ENCODE results near the gene TGFA. TPM values are rescaled to one million over a fixed set of nuclear protein-coding genes. Genes with fewer than 3 reads are reported as not detected.

Gene TGFA
- total and polyA plus RNA-seq, 9 donors, result 0.08 to 8.7 (median 1.2) TPM

- Histone ChIP-seq H3K9me3 (no peaks in the 10 kb centered on the region), H3K27me3 (no peaks in the 10 kb centered on the region), H3K36me3 (no peaks in the 10 kb centered on the region), H3K27ac (no peak overlapping the region), H3K4me1 (ENCODE audit: insufficient read depth) (peaks cover 1% of the 10 kb centered on the region), H3K4me3 (no peak overlapping the region)
- 83 to 90% (median 87%) methylated on average over 12 of the region's 12 CpGs for WGBS, 3 donors
- DNase-seq, result no peak
- TF ChIP-seq POLR2A (IDR thresholded peaks at IDR 0.05) (no peak), EP300 (IDR thresholded peaks at IDR 0.05) (no peak)
- TF ChIP-seq, protein P1, sequence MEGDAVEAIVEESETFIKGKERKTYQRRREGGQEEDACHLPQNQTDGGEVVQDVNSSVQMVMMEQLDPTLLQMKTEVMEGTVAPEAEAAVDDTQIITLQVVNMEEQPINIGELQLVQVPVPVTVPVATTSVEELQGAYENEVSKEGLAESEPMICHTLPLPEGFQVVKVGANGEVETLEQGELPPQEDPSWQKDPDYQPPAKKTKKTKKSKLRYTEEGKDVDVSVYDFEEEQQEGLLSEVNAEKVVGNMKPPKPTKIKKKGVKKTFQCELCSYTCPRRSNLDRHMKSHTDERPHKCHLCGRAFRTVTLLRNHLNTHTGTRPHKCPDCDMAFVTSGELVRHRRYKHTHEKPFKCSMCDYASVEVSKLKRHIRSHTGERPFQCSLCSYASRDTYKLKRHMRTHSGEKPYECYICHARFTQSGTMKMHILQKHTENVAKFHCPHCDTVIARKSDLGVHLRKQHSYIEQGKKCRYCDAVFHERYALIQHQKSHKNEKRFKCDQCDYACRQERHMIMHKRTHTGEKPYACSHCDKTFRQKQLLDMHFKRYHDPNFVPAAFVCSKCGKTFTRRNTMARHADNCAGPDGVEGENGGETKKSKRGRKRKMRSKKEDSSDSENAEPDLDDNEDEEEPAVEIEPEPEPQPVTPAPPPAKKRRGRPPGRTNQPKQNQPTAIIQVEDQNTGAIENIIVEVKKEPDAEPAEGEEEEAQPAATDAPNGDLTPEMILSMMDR (IDR thresholded peaks at IDR 0.05), result no peak
- intact Hi-C loops (cut with DNase I), result no loop called here
Observed at GRCh38 chr2:70549064-70549710, 4.4 kb downstream of the TGFA start.

DNA sequence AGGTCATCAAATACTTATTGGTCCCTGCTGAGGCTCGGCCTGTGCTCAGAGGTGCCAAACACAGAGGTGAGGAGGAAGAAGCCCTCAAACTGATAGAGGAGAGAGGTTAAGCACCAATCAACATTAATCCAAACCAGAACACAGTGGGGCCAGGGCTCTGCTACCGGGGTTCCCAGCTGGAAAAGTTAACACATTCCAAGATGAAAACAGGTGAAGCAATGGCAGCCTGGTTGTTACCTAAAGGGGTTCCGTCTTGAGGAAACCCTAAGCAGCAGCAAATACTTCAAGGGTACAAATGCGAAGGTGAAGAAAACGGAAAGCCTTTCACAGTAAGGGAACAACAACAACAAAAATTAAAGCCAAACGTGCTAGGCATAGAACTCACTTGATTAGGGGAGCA, 5.4 kb downstream of the TGFA start:
- H3K27ac ChIP-seq, result no peak overlapping the region
- TF ChIP-seq POLR2A (IDR thresholded peaks at IDR 0.05) (no peak), EP300 (IDR thresholded peaks at IDR 0.05) (no peak)
- TF ChIP-seq, protein P1 (IDR thresholded peaks at IDR 0.05), result no peak
- H3K36me3 ChIP-seq, result no peaks in the 10 kb centered on the region
- no peak overlapping the region for H3K4me3 ChIP-seq
- WGBS, 3 donors, result 70 to 77% (median 74%) methylated on average over 6 of the region's 6 CpGs
- H3K4me1 ChIP-seq (ENCODE audit: insufficient read depth), result no peaks in the 10 kb centered on the region
- intact Hi-C loops (cut with DNase I), result no loop called here
- no peak for DNase-seq
- H3K9me3 ChIP-seq, result no peaks in the 10 kb centered on the region
- H3K27me3 ChIP-seq, result no peaks in the 10 kb centered on the region

GRCh38 chr2:70546885-70547284, 6.7 kb downstream of the TGFA start:
- Histone ChIP-seq H3K4me1 (ENCODE audit: insufficient read depth) (no peaks in the 10 kb centered on the region), H3K4me3 (no peak overlapping the region), H3K27me3 (no peaks in the 10 kb centered on the region), H3K36me3 (no peaks in the 10 kb centered on the region), H3K27ac (no peak overlapping the region), H3K9me3 (no peaks in the 10 kb centered on the region)
- no peak for TF ChIP-seq EP300 (IDR thresholded peaks at IDR 0.05)
- TF ChIP-seq, protein P1 (IDR thresholded peaks at IDR 0.05), result no peak
- TF ChIP-seq POLR2A (IDR thresholded peaks at IDR 0.05), result no peak
- WGBS, 3 donors, result 73 to 88% (median 82%) methylated on average over 3 of the region's 3 CpGs
- no peak for DNase-seq
- intact Hi-C loops (cut with DNase I), result no loop called here

- no peak for DNase-seq
- no peak overlapping the region for H3K4me3 ChIP-seq
- H3K4me1 ChIP-seq (ENCODE audit: insufficient read depth), result no peaks in the 10 kb centered on the region
- H3K27me3 ChIP-seq, result no peaks in the 10 kb centered on the region
- no peaks in the 10 kb centered on the region for H3K9me3 ChIP-seq
- H3K27ac ChIP-seq, result no peak overlapping the region
- TF ChIP-seq, protein P1 (IDR thresholded peaks at IDR 0.05), result no peak
- TF ChIP-seq POLR2A (IDR thresholded peaks at IDR 0.05) (no peak), EP300 (IDR thresholded peaks at IDR 0.05) (no peak)
- intact Hi-C loops (cut with DNase I), result no loop called here
- WGBS, 3 donors, result 69 to 75% (median 75%) methylated on average over 2 of the region's 2 CpGs
- no peaks in the 10 kb centered on the region for H3K36me3 ChIP-seq
Observed at GRCh38 chr2:70546376-70546775, 7.2 kb downstream of the TGFA start.
